Measurements from ENCODE around the gene NUP62CL. TPM values are rescaled to one million over a fixed set of nuclear protein-coding genes. Genes with fewer than 3 reads are reported as not detected.

Gene NUP62CL, protein sequence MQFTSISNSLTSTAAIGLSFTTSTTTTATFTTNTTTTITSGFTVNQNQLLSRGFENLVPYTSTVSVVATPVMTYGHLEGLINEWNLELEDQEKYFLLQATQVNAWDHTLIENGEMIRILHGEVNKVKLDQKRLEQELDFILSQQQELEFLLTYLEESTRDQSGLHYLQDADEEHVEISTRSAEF
- total RNA-seq (ENCODE audit: low replicate concordance) = not detected in 2 replicates

DNA sequence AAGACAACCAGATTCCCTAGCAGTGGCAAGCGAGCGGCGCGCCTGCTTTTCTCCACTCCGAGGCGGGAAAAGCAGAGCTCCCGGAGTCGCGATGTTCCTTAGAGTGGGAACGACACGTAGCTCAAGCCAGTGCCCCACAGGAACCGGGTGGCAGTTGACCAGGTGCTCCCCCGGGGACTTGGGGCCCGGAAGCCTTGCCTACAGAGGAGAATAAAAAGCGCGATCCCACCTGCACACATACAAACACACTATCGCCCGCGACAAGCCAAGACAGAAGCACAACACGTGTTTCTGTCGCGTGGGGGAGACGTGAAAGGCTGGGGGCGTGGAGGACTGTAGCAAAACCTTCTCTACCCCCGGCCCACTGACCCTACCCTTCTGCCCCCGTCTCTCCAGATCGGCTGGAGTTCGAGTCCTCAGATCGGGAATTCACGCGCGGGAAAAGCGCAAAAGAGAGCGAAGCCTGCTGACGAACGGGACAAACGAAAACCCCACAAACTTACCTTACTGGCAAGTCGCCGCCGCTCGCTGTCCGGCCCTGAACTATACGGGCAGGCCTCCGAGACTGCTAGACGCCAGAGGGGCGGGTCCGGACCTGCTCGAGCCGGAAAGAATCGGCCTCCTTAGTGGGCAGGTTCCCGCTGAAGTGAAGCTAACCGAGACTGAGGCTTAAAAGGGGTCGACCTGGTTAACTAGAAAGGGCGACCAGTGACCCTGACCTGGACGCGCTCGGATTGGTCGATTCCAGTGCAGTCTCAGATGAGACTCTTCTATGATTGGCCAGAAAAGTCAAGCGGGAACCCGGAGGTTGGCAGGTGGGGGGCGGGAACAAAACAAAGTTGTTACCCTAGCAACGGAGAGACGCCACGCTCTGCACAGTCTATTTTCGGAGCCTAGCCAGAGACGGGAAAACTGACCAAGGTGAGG lies at the start of gene NUP62CL, which contains the start of gene DNAAF6:
TSS of gene NUP62CL (minus strand) at position 664 of the 927 bp plus-strand sequence. CDS start 31,287 bp downstream, outside the sequence.
TSS of gene DNAAF6 (plus strand) at position 842 of the 927 bp plus-strand sequence. CDS start 6,265 bp downstream, outside the sequence.

DNA sequence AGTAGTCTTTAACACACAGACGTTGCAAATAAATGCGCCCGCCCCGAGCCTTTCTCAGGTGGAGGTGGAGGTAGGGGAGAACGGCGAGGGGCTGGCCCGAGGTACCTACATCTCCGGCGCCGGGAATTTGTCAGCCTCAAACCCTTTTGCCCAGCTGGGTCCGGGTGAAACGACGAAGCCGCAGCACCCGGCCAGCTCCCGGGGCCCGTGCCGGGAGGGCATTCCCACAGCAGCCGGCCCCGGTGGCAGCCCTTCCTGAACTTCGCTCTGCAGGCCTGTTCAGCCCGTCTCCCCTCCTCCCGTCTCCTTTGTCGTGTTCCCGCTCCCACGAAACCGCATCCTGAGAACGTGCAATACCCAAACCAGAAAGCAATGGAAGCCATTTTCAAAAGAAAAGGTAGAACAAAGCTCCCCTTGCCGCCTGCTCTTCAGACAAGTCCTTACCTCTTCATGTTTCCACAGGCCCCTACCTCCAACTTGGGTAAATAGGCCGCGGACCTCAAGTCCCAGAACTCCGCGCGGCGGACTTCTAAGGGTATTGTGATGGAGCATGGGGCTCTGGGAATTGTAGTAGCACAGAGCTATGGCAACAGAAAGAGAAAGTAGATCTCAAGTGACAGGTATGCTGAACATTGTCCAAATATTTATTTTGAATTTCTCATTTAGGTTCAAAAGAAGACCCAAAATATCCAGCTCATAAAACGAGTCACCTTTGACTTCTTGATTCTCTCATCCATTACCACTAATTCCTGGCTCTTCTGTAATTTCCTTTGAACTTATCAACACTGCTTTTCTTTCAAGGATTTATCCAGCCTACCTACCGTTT lies 87.7 kb downstream of the NUP62CL start, which contains the start of gene RBM41:
TSS of gene RBM41 (minus strand) at position 501 of the 826 bp plus-strand sequence. CDS start at position 452, 49 bp downstream.

Other genes with a start within 250 kb of the NUP62CL start
- 23.5 and 25.9 TPM in 2 replicates for gene MORC4, start 206.2 kb downstream of the NUP62CL start, total RNA-seq (ENCODE audit: low replicate concordance)
- 6.3 and 8.4 TPM in 2 replicates for gene RBM41, start 87.6 kb downstream of the NUP62CL start, total RNA-seq (ENCODE audit: low replicate concordance)
- not detected in 2 replicates for gene DNAAF6, start 178 bp upstream of the NUP62CL start, total RNA-seq (ENCODE audit: low replicate concordance)
- under 0.01 TPM in 1 of 2 replicates, not detected in the other for gene FRMPD3, start 243.2 kb upstream of the NUP62CL start, total RNA-seq (ENCODE audit: low replicate concordance)